Breast epithelium (tissue), 4 donors: Measurements from ENCODE around the gene CYP27C1. TPM values are rescaled to one million over a fixed set of nuclear protein-coding genes. Genes with fewer than 3 reads are reported as not detected.

ENCODE experiments used
- DNase-seq, 2 donors: peaks; one replicate each; pipeline ENCODE4 v3.0.0-alpha.2; 2019; ENCODE audit warnings: low spot score in 2 of 2
- H3K27ac ChIP-seq, 2 donors: fragments of 200-600 bp; sonication (generic) in 1 of 2; one replicate each; pipeline ENCODE4 v1.5.1; 2016 to 2019; ENCODE audit warnings: mild to moderate bottlenecking in 1 of 2
- H3K27me3 ChIP-seq, 2 donors: fragments of 200-600 bp; sonication (generic) in 1 of 2; one replicate each; pipeline versions ENCODE4 v1.5.1 to v1.6.0; 2017 to 2019; ENCODE audit warnings: control low read depth in 1 of 2, mild to moderate bottlenecking in 1 of 2
- H3K36me3 ChIP-seq: fragments of 200-600 bp; one replicate; pipeline ENCODE4 v1.5.1; 2019
- H3K4me1 ChIP-seq, 2 donors: fragments of 200-600 bp; sonication (generic); one replicate each; pipeline ENCODE4 v1.5.1; 2016 to 2019; ENCODE audit warnings: control low read depth in 1 of 2
- H3K4me3 ChIP-seq, 3 donors: fragments of 200-600 bp; sonication (generic); 1 replicate in 2 of 3; 2 replicates in 1 of 3; pipeline ENCODE4 v1.5.1; 2016 to 2019; ENCODE audit warnings: mild to moderate bottlenecking in 3 of 3, moderate library complexity in 2 of 3
- H3K9me3 ChIP-seq, 2 donors: fragments of 200-600 bp; sonication (generic) in 1 of 2; one replicate each; pipeline ENCODE4 v1.5.1; 2016 to 2019; ENCODE audit warnings: control low read depth in 1 of 2
- CTCF ChIP-seq, 3 donors: fragments of 450-650 bp; IDR thresholded peaks; one replicate each; pipeline ENCODE4 v1.5.1; 2016 to 2017; ENCODE audit warnings: antibody characterized with exemption in 3 of 3, mild to moderate bottlenecking in 3 of 3, moderate library complexity in 3 of 3
- POLR2A ChIP-seq: fragments of 450-650 bp; IDR thresholded peaks from one replicate; pipeline ENCODE4 v1.6.1; 2016; ENCODE audit warnings: antibody characterized with exemption, mild to moderate bottlenecking, moderate library complexity
- POLR2AphosphoS5 ChIP-seq, 3 donors: sonication (generic); formaldehyde crosslinking; IDR thresholded peaks; one replicate each; pipeline ENCODE4 v1.6.1; 2017; ENCODE audit warnings: antibody characterized with exemption in 3 of 3
- intact Hi-C: fragments of 100-400 bp; cut with DNase I; formaldehyde crosslinking; loops from one replicate; pipeline ENCODE4 v1.15.1; 2023; ENCODE audit warnings: low total_unique reads
- total RNA-seq, 3 donors: library from RNA; depleted of rRNA; stranded (reverse); fragments of >200 nt; gene quantifications; one replicate each; pipeline ENCODE4 v1.1.0, GENCODE V29; 2016

CYP27C1 gene
- total RNA-seq, 3 donors from 2014 or later, result 0.29 to 0.48 (median 0.33) TPM

DNA sequence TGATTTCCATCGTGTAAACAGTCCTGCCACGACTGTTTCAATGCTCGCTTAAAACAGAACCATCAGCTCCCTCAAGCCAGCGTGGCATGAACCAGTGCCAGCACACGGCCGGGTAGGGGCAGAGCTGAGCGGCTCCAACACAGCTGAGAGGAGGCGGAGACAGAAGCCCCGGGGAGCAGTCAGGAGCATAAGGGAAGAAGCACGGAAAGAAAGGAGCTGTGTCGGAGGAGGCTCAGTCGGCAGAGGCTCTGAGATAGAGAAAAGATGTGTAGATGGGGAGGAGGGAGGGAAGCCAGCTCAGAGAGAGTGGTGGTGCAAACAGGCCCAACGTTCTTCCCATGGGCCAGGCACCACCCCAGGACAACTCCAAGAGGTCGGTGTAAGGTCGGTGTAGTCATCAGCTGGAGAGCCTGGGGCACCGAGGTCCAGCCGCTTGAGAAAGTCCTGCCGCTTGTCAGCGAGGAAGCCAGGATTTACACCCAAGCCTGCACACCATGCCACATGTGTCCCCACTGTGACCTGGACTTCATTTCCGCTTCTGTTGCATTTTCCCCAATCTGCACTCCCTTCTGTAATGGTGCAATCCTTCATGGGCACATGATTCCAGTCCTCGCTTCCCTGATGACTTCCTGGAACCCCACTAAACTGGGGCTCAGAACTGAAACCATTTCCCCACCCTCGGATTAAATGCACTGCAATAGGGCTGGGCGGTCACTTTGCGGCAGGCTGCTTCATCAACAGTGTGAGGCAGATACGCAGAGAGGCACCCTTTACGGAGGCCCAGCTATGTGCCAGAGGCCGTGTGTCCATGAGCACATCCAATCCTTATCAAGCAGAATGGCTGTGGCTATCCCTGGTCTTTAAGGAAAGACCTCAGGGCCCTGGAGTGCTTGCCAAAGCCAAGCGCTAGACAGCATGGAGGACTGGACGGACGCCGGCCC is 43.5 kb downstream of the CYP27C1 start:
- Histone ChIP-seq H3K9me3 (no peaks in the 10 kb centered on the region), H3K4me3 (no peak overlapping the region), H3K27ac (peak overlapping the region; percentile 19 to 89), H3K4me1 (no peaks in the 10 kb centered on the region), H3K27me3 (no peaks in the 10 kb centered on the region), H3K36me3 (no peaks in the 10 kb centered on the region)
- no peak for DNase-seq
- TF ChIP-seq POLR2A (no peak), POLR2AphosphoS5 (IDR thresholded peaks at IDR 0.05) (peak in 1 of 3 donors; percentile 66)
- intact Hi-C loops, result no loop called here

GRCh38 chr2:127175751-127176354 is 44.2 kb downstream of the CYP27C1 start:
- H3K36me3 ChIP-seq, result no peaks in the 10 kb centered on the region
- intact Hi-C loops, result no loop called here
- H3K4me1 ChIP-seq, result no peaks in the 10 kb centered on the region
- no peak for DNase-seq
- peak overlapping the region; percentile 54 to 89 for H3K27ac ChIP-seq
- no peaks in the 10 kb centered on the region for H3K27me3 ChIP-seq
- no peak overlapping the region for H3K4me3 ChIP-seq
- no peaks in the 10 kb centered on the region for H3K9me3 ChIP-seq
- TF ChIP-seq POLR2A, result no peak
- no peak for TF ChIP-seq CTCF (IDR thresholded peaks at IDR 0.05)
- TF ChIP-seq POLR2AphosphoS5 (IDR thresholded peaks at IDR 0.05), result no peak

GRCh38 chr2:127175041-127175721 is 44.9 kb downstream of the CYP27C1 start:
- H3K4me3 ChIP-seq, result no peak overlapping the region
- H3K9me3 ChIP-seq, result no peaks in the 10 kb centered on the region
- no peaks in the 10 kb centered on the region for H3K27me3 ChIP-seq
- DNase-seq, result no peak
- H3K36me3 ChIP-seq, result no peaks in the 10 kb centered on the region
- H3K27ac ChIP-seq, result peak overlapping the region; percentile 54 to 89
- TF ChIP-seq POLR2A (no peak), CTCF (IDR thresholded peaks at IDR 0.05) (no peak), POLR2AphosphoS5 (IDR thresholded peaks at IDR 0.05) (no peak)
- intact Hi-C loops, result no loop called here
- no peaks in the 10 kb centered on the region for H3K4me1 ChIP-seq

DNA sequence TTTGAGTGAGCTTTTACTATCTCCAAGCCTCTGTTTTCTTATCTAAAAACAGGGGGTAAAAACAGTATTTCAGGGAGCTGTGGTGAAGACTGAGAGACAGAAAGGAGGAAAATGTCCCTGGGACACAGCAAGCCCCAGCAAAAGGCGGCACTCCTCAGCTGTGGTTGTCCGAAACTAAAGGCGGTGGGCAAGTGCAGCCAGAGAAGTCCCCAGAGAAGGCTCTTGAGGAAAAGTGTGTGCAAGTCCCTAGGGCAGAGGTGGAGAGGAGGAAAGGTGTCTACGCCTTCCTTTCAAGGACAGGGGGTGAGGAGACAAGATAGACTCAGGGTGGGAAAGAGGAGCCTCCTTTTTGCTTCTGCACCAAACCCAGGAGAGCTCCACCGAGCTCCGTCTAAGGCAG is 45.5 kb downstream of the CYP27C1 start:
- no peaks in the 10 kb centered on the region for H3K27me3 ChIP-seq
- H3K4me3 ChIP-seq, result no peak overlapping the region
- TF ChIP-seq POLR2AphosphoS5 (IDR thresholded peaks at IDR 0.05) (no peak), CTCF (IDR thresholded peaks at IDR 0.05) (no peak), POLR2A (no peak)
- DNase-seq, result no peak
- H3K9me3 ChIP-seq, result no peaks in the 10 kb centered on the region
- peak overlapping the region; percentile 54 to 89 for H3K27ac ChIP-seq
- H3K4me1 ChIP-seq, result no peaks in the 10 kb centered on the region
- no peaks in the 10 kb centered on the region for H3K36me3 ChIP-seq
- intact Hi-C loops, result no loop called here

DNA sequence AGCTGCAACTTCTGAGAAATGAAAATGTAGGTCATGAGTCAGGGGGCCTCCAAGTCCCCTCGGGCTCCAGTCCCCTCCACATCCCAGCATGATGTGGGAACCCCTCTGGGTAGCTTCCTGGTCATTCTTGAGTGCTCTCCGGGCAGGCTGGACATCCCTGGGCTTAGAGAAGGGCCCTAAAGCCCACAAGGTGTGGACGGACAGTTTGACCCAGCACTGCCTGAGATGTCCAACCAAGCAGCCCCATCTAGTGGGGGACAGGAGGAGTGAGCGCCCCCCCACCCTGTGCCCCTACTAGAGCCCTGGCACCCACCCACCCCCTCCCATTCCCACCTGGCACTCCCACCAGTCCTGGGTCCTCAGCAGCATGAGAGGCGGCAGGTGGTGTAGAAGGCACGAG is 46.0 kb downstream of the CYP27C1 start:
- no peak for DNase-seq

More for the DNA sequence above, 46.0 kb downstream of the CYP27C1 start:
- intact Hi-C loops, result no loop called here
- Histone ChIP-seq H3K4me1 (no peaks in the 10 kb centered on the region), H3K36me3 (no peaks in the 10 kb centered on the region), H3K27ac (peak overlapping the region in 1 of 2 donors; percentile 89), H3K4me3 (no peak overlapping the region), H3K27me3 (no peaks in the 10 kb centered on the region), H3K9me3 (no peaks in the 10 kb centered on the region)
- TF ChIP-seq POLR2AphosphoS5 (IDR thresholded peaks at IDR 0.05) (no peak), CTCF (IDR thresholded peaks at IDR 0.05) (no peak), POLR2A (no peak)
